Ascending aorta (tissue), 2 donors: ENCODE data around the gene ABTB2. TPM values are rescaled to one million over a fixed set of nuclear protein-coding genes. Genes with fewer than 3 reads are reported as not detected.
A peak's percentile ranks its signal among the peaks of the same experiment; 100 is the strongest.

ENCODE experiments used
- DNase-seq, 2 donors: peaks; one replicate each; pipeline ENCODE4 v3.0.0-alpha.2; 2019; ENCODE audit warnings: low spot score in 2 of 2
- H3K27ac ChIP-seq, 2 donors: fragments of 200-600 bp; sonication (generic); one replicate each; pipeline ENCODE4 v1.5.1; 2016 to 2017; ENCODE audit warnings: mild to moderate bottlenecking in 1 of 2
- H3K27me3 ChIP-seq: fragments of 200-600 bp; sonication (generic); one replicate; pipeline ENCODE4 v1.5.1; 2017
- H3K36me3 ChIP-seq, 2 donors: fragments of 200-600 bp; sonication (generic); one replicate each; pipeline ENCODE4 v1.5.1; 2016
- H3K4me1 ChIP-seq, 2 donors: fragments of 200-600 bp; sonication (generic); one replicate each; pipeline ENCODE4 v1.5.1; 2016 to 2017; ENCODE audit warnings: mild to moderate bottlenecking in 1 of 2
- H3K4me3 ChIP-seq, 2 donors: fragments of 200-600 bp; sonication (generic); one replicate each; pipeline ENCODE4 v1.5.1; 2016 to 2017; ENCODE audit warnings: mild to moderate bottlenecking in 1 of 2
- H3K9me3 ChIP-seq, 2 donors: fragments of 200-600 bp; sonication (generic); one replicate each; pipeline ENCODE4 v1.5.1; 2016
- CTCF ChIP-seq, 3 experiments: fragments of 200-600 bp in 2 of 3; fragments of 450-650 bp in 1 of 3; sonication (generic) in 2 of 3; IDR thresholded peaks; one replicate each; pipeline ENCODE4 v1.5.1; 2016 to 2019; ENCODE audit warnings: antibody characterized with exemption in 3 of 3, mild to moderate bottlenecking in 1 of 3, moderate library complexity in 1 of 3
- intact Hi-C: fragments of 100-400 bp; cut with DNase I; formaldehyde crosslinking; loops from one replicate; pipeline ENCODE4 v1.15.1; 2023
- total RNA-seq: library from RNA; depleted of rRNA; stranded (reverse); fragments of >200 nt; gene quantifications from one replicate; pipeline ENCODE4 v1.1.0, GENCODE V29; 2016

ABTB2 gene
- total RNA-seq, 1 donor from 2014 or later = 7.9 TPM

- Histone ChIP-seq H3K4me3 (no peak overlapping the region), H3K27ac (no peak overlapping the region), H3K4me1 (peaks cover 9 to 56% of the 10 kb centered on the region in 2 donors), H3K27me3 (no peaks in the 10 kb centered on the region), H3K9me3 (no peaks in the 10 kb centered on the region), H3K36me3 (no peaks in the 10 kb centered on the region)
- intact Hi-C loops = no loop called here
- DNase-seq = no peak
- TF ChIP-seq CTCF (IDR thresholded peaks at IDR 0.05) = no peak
These were observed 6.8 kb downstream of the ABTB2 start for GRCh38 chr11:34351051-34351450.

- no peaks in the 10 kb centered on the region for H3K27me3 ChIP-seq
- DNase-seq = no peak
- H3K4me1 ChIP-seq = peaks cover 10 to 53% of the 10 kb centered on the region in 2 donors
- intact Hi-C loops = no loop called here
- no peak for TF ChIP-seq CTCF (IDR thresholded peaks at IDR 0.05)
- no peaks in the 10 kb centered on the region for H3K9me3 ChIP-seq
- H3K4me3 ChIP-seq = no peak overlapping the region
- H3K27ac ChIP-seq = no peak overlapping the region
- H3K36me3 ChIP-seq = no peaks in the 10 kb centered on the region
These were observed 7.9 kb downstream of the ABTB2 start for GRCh38 chr11:34349882-34350281.

- Histone ChIP-seq H3K27me3 (no peaks in the 10 kb centered on the region), H3K4me3 (no peak overlapping the region), H3K27ac (peak overlapping the region; percentile 57 to 94), H3K36me3 (no peaks in the 10 kb centered on the region), H3K9me3 (no peaks in the 10 kb centered on the region), H3K4me1 (peaks cover 10 to 58% of the 10 kb centered on the region in 2 donors)
- no peak for DNase-seq
- intact Hi-C loops = no loop called here
- no peak for TF ChIP-seq CTCF (IDR thresholded peaks at IDR 0.05)
These were observed 8.9 kb downstream of the ABTB2 start for GRCh38 chr11:34348919-34349318.

- H3K27me3 ChIP-seq = no peaks in the 10 kb centered on the region
- H3K4me1 ChIP-seq = peaks cover 10 to 62% of the 10 kb centered on the region in 2 donors
- no peaks in the 10 kb centered on the region for H3K36me3 ChIP-seq
- no peaks in the 10 kb centered on the region for H3K9me3 ChIP-seq
- no peak overlapping the region for H3K4me3 ChIP-seq
- TF ChIP-seq CTCF (IDR thresholded peaks at IDR 0.05) = no peak
- intact Hi-C loops = no loop called here
- H3K27ac ChIP-seq = peak overlapping the region; percentile 78 to 94
- no peak for DNase-seq
These were observed 9.7 kb downstream of the ABTB2 start for GRCh38 chr11:34348096-34348495.

GRCh38 chr11:34346551-34346950 is 11.3 kb downstream of the ABTB2 start:
- peak overlapping the region; percentile 78 to 94 for H3K27ac ChIP-seq
- peaks cover 10 to 70% of the 10 kb centered on the region in 2 donors for H3K4me1 ChIP-seq
- no peaks in the 10 kb centered on the region for H3K36me3 ChIP-seq
- no peaks in the 10 kb centered on the region for H3K9me3 ChIP-seq
- H3K4me3 ChIP-seq = peak overlapping the region in 1 of 2 donors; percentile 27
- TF ChIP-seq CTCF (IDR thresholded peaks at IDR 0.05) = no peak
- peak in 1 of 2 donors; percentile 79 for DNase-seq
- no peaks in the 10 kb centered on the region for H3K27me3 ChIP-seq
- intact Hi-C loops = loop anchor here (1.0 to 2.0 kb wide), 4 partner anchors 12 to 154 kb away; partner anchors contain the start of gene ABTB2
